Transverse colon (tissue), 4 donors: Measurements from ENCODE around the gene GOLGA5. TPM values are rescaled to one million over a fixed set of nuclear protein-coding genes. Genes with fewer than 3 reads are reported as not detected.

Source experiments
- DNase-seq: peaks from one replicate; pipeline ENCODE4 v3.0.0-alpha.2; 2019
- H3K27ac ChIP-seq, 4 donors: fragments of 200-600 bp; sonication (generic); 2 replicates each; pipeline ENCODE4 v1.5.1; 2016 to 2018; ENCODE audit warnings: inconsistent platforms in 4 of 4
- H3K27me3 ChIP-seq: fragments of 200-600 bp; sonication (generic); 2 replicates; pipeline ENCODE4 v1.5.1; 2017; ENCODE audit warnings: inconsistent platforms
- H3K36me3 ChIP-seq, 4 donors: fragments of 200-600 bp; sonication (generic); 2 replicates each; pipeline ENCODE4 v1.5.1; 2017 to 2019; ENCODE audit warnings: inconsistent platforms in 4 of 4
- H3K4me1 ChIP-seq, 4 donors: fragments of 200-600 bp; sonication (generic); 2 replicates each; pipeline ENCODE4 v1.5.1; 2017 to 2020; ENCODE audit warnings: inconsistent platforms in 4 of 4
- H3K4me3 ChIP-seq, 4 donors: fragments of 200-600 bp; sonication (generic); 1 replicate in 1 of 4; 2 replicates in 3 of 4; pipeline versions ENCODE4 v1.5.1 to v1.6.1; 2017 to 2019; ENCODE audit warnings: inconsistent platforms in 4 of 4
- H3K9me3 ChIP-seq, 2 donors: fragments of 200-600 bp; sonication (generic); 2 replicates each; pipeline ENCODE4 v1.5.1; 2017 to 2019; ENCODE audit warnings: inconsistent platforms in 2 of 2
- CTCF ChIP-seq, 5 experiments: fragments of 200-600 bp in 3 of 5; fragments of 450-650 bp in 2 of 5; sonication (generic) in 3 of 5; IDR thresholded peaks; 1 replicate in 2 of 5; 2 replicates in 3 of 5; pipeline ENCODE4 v1.5.1; 2016 to 2017; ENCODE audit warnings: antibody characterized with exemption in 5 of 5, inconsistent platforms in 3 of 5, mild to moderate bottlenecking in 2 of 5, moderate library complexity in 1 of 5
- EP300 ChIP-seq: sonication (generic); formaldehyde crosslinking; IDR thresholded peaks from one replicate; pipeline ENCODE4 v1.6.1; 2017; ENCODE audit warnings: antibody characterized with exemption, low read depth
- POLR2A ChIP-seq: fragments of 450-650 bp; IDR thresholded peaks from one replicate; pipeline ENCODE4 v1.6.1; 2016; ENCODE audit warnings: antibody characterized with exemption, mild to moderate bottlenecking, moderate library complexity
- POLR2AphosphoS5 ChIP-seq, 3 donors: sonication (generic); formaldehyde crosslinking; IDR thresholded peaks; one replicate each; pipeline ENCODE4 v1.6.1; 2016; ENCODE audit warnings: antibody characterized with exemption in 3 of 3
- WGBS, 2 donors: methylation state at CpG; one replicate each; pipeline ENCODE4 v1.1.5; 2018; ENCODE audit warnings: low coverage in 1 of 2; 5-methylcytosine and 5-hydroxymethylcytosine counted together
- in situ Hi-C, 4 donors: fragments of 200-750 bp; cut with MboI; loops; one replicate each; pipeline versions ENCODE4 v1.15.0 to v1.15.1; 2017; ENCODE audit warnings: low sequenced_read_pairs in 3 of 4, low pct_ligation_motif_present in 1 of 4, low pct_unique_long_range_greater_than_20kb in 1 of 4
- intact Hi-C: fragments of 100-400 bp; cut with DNase I; formaldehyde crosslinking; loops from one replicate; pipeline ENCODE4 v1.15.1; 2023; ENCODE audit warnings: low total_unique reads
- total RNA-seq, 4 donors: library from RNA; depleted of rRNA; stranded (reverse); fragments of >200 nt; gene quantifications; one replicate each; pipeline ENCODE4 v1.1.0, GENCODE V29; 2016

GOLGA5 gene
- total RNA-seq, 4 donors from 2014 or later = 15.9 to 38.1 (median 30.3) TPM

GRCh38 chr14:92780444-92781232 is 13.5 kb upstream of the GOLGA5 start:
- 68 to 82% methylated on average over 4 to 7 of the region's 7 CpGs for WGBS, 2 donors
- H3K27me3 ChIP-seq = no peaks in the 10 kb centered on the region
- intact Hi-C loops = loop anchor here (5.0 kb wide), 1 partner anchor 93 kb away; no protein-coding TSS in a partner anchor
- TF ChIP-seq POLR2AphosphoS5 (IDR thresholded peaks at IDR 0.05) (no peak), EP300 (no peak), POLR2A (no peak), CTCF (IDR thresholded peaks at IDR 0.05) (no peak)
- no peak for DNase-seq
- H3K27ac ChIP-seq = no peak overlapping the region
- H3K9me3 ChIP-seq = no peaks in the 10 kb centered on the region
- in situ Hi-C loops = loop anchor here (5.0 to 25.0 kb wide), 2 partner anchors 63 to 93 kb away; no protein-coding TSS in a partner anchor
- H3K4me3 ChIP-seq = no peak overlapping the region
- peaks cover 0 to 10% (median 0%) of the 10 kb centered on the region in 4 donors for H3K4me1 ChIP-seq
- H3K36me3 ChIP-seq = no peaks in the 10 kb centered on the region

GRCh38 chr14:92781350-92781749 is 12.8 kb upstream of the GOLGA5 start:
- no peak for DNase-seq
- Histone ChIP-seq H3K4me1 (peaks cover 0 to 11% (median 0%) of the 10 kb centered on the region in 4 donors), H3K27ac (no peak overlapping the region), H3K9me3 (no peaks in the 10 kb centered on the region), H3K27me3 (no peaks in the 10 kb centered on the region), H3K36me3 (no peaks in the 10 kb centered on the region), H3K4me3 (no peak overlapping the region)
- TF ChIP-seq EP300 (no peak), POLR2A (no peak), CTCF (IDR thresholded peaks at IDR 0.05) (no peak), POLR2AphosphoS5 (IDR thresholded peaks at IDR 0.05) (no peak)
- in situ Hi-C loops = loop anchor here (5.0 to 25.0 kb wide), 2 partner anchors 64 to 94 kb away; no protein-coding TSS in a partner anchor
- WGBS, 2 donors = 83 to 91% methylated on average over 2 to 3 of the region's 3 CpGs
- intact Hi-C loops = loop anchor here (5.0 kb wide), 1 partner anchor 94 kb away; no protein-coding TSS in a partner anchor

GRCh38 chr14:92783813-92784431 is 10.2 kb upstream of the GOLGA5 start:
- 47 to 100% methylated on average over 1 to 2 of the region's 2 CpGs for WGBS, 2 donors
- peak; percentile 57 to 81 (median 65) for TF ChIP-seq CTCF (IDR thresholded peaks at IDR 0.05)
- no peak for TF ChIP-seq POLR2AphosphoS5 (IDR thresholded peaks at IDR 0.05)
- TF ChIP-seq EP300 = no peak
- H3K4me3 ChIP-seq = no peak overlapping the region
- H3K4me1 ChIP-seq = peaks cover 0 to 11% (median 0%) of the 10 kb centered on the region in 4 donors
- intact Hi-C loops = loop anchor here (2.0 to 5.0 kb wide), 2 partner anchors 65 to 97 kb away; no protein-coding TSS in a partner anchor
- H3K9me3 ChIP-seq = peaks cover 1 to 2% of the 10 kb centered on the region in 2 donors
- in situ Hi-C loops = loop anchor here (5.0 to 25.0 kb wide), 2 partner anchors 67 to 97 kb away; no protein-coding TSS in a partner anchor
- H3K27me3 ChIP-seq = no peaks in the 10 kb centered on the region
- DNase-seq = peak; percentile 29
- no peak overlapping the region for H3K27ac ChIP-seq
- H3K36me3 ChIP-seq = no peaks in the 10 kb centered on the region
